Effector CD8-positive, alpha-beta T cell (primary cell): Measurements from ENCODE around the gene PPA1.
"Not testable (repeated sequence)": the region's sequence is repeated elsewhere in the genome, so short reads cannot be mapped to it uniquely, and the experiment has no call there.

Source experiments
- DNase-seq: peaks from one replicate; lab custom pipeline; 2025; lab: John Stamatoyannopoulos, UW

Gene PPA1

GRCh38 chr10:70169649-70170364 is 63.4 kb downstream of the PPA1 start:
- DNase-seq: no peak

GRCh38 chr10:70169011-70169410 is 64.2 kb downstream of the PPA1 start:
- DNase-seq: no peak

GRCh38 chr10:70167246-70167645 is 66.0 kb downstream of the PPA1 start:
- no peak for DNase-seq

- DNase-seq: no peak
These were observed 66.8 kb downstream of the PPA1 start for GRCh38 chr10:70166394-70166793.

GRCh38 chr10:70164163-70164562 is 69.1 kb downstream of the PPA1 start:
- DNase-seq: no peak

- DNase-seq: no peak
These were observed 69.8 kb downstream of the PPA1 start for GRCh38 chr10:70163448-70163847.

GRCh38 chr10:70162892-70163201 is 70.4 kb downstream of the PPA1 start:
- no peak for DNase-seq

GRCh38 chr10:70162151-70162891 is 70.9 kb downstream of the PPA1 start:
- no peak for DNase-seq

GRCh38 chr10:70160798-70161197 is 72.4 kb downstream of the PPA1 start:
- no peak for DNase-seq

- DNase-seq: not testable (repeated sequence)
These were observed 73.9 kb downstream of the PPA1 start for GRCh38 chr10:70159366-70159765.

GRCh38 chr10:70158113-70158512 is 75.1 kb downstream of the PPA1 start:
- DNase-seq: no peak

- DNase-seq: no peak
These were observed 77.9 kb downstream of the PPA1 start for GRCh38 chr10:70155255-70155838.
